CD4-positive, alpha-beta T cell (primary cell): ENCODE data around the gene PTPRF. TPM values are rescaled to one million over a fixed set of nuclear protein-coding genes. Genes with fewer than 3 reads are reported as not detected.

Experiments
- ATAC-seq: fragments of 200-7000 bp; cut with Tn5 transposase; one replicate; pipeline ENCODE4 v1.10.0; 2022; ENCODE audit warnings: mild to moderate bottlenecking; ENCODE audit not compliant: poor library complexity
- CTCF ChIA-PET: fragments of 350-600 bp; sonication (Branson Sonifier 250); formaldehyde crosslinking; loops from one replicate; lab custom pipeline; 2021; ENCODE audit warnings: antibody characterized with exemption, inconsistent platforms; lab: Charles Lee
- POLR2A ChIA-PET: fragments of 350-600 bp; sonication (Branson Sonifier 250); formaldehyde crosslinking; loops from one replicate; lab custom pipeline; 2021; ENCODE audit warnings: antibody characterized with exemption, inconsistent platforms; lab: Charles Lee
- DNase-seq, 14 experiments: peaks; one replicate each; pipeline ENCODE4 v3.0.0-alpha.2; 2013 to 2020; ENCODE audit warnings: mixed read lengths in 2 of 14
- H3K27ac ChIP-seq, 2 donors: one replicate each; pipeline versions ENCODE4 v1.5.1 to v1.7.0; 2013; ENCODE audit warnings: low read length in 2 of 2, low read depth in 1 of 2, mild to moderate bottlenecking in 1 of 2
- H3K27me3 ChIP-seq, 2 experiments: 1 replicate in 1 of 2; 2 replicates in 1 of 2; pipeline versions ENCODE4 v1.6.1 to v1.7.0; 2013; ENCODE audit warnings: low read length in 2 of 2, control low read depth in 1 of 2, mild to moderate bottlenecking in 1 of 2, moderate library complexity in 1 of 2; ENCODE audit not compliant: insufficient read depth in 2 of 2, control insufficient read depth in 1 of 2
- H3K36me3 ChIP-seq: one replicate; pipeline ENCODE4 v1.6.1; 2013; ENCODE audit warnings: low read length, control low read depth; ENCODE audit not compliant: insufficient read depth
- H3K4me1 ChIP-seq: one replicate; pipeline ENCODE4 v1.6.1; 2013; ENCODE audit warnings: low read length, control low read depth; ENCODE audit not compliant: insufficient read depth
- H3K4me3 ChIP-seq: one replicate; pipeline ENCODE4 v1.5.1; 2013; ENCODE audit warnings: mild to moderate bottlenecking, low read length, moderate library complexity
- H3K9me3 ChIP-seq, 2 experiments: 1 replicate in 1 of 2; 2 replicates in 1 of 2; pipeline versions ENCODE4 v1.6.1 to v1.7.0; 2013; ENCODE audit warnings: low read length in 2 of 2, mild to moderate bottlenecking in 2 of 2, control low read depth in 1 of 2, moderate library complexity in 1 of 2; ENCODE audit not compliant: control insufficient read depth in 1 of 2, insufficient read depth in 1 of 2
- H3K27ac Mint-ChIP-seq: one replicate; pipeline ENCODE4 v1.8.0; 2020; ENCODE audit warnings: mixed read lengths
- H3K27me3 Mint-ChIP-seq: one replicate; pipeline ENCODE4 v1.8.0; 2021; ENCODE audit warnings: mixed read lengths
- H3K36me3 Mint-ChIP-seq: one replicate; pipeline ENCODE4 v1.8.0; 2021; ENCODE audit warnings: low read depth, mixed read lengths
- H3K4me1 Mint-ChIP-seq: one replicate; pipeline ENCODE4 v1.8.0; 2021; ENCODE audit warnings: low read depth, mixed read lengths
- H3K4me3 Mint-ChIP-seq: one replicate; pipeline ENCODE4 v1.8.0; 2020; ENCODE audit warnings: mild to moderate bottlenecking, mixed read lengths
- H3K9me3 Mint-ChIP-seq: one replicate; pipeline ENCODE4 v1.8.0; 2020; ENCODE audit warnings: mixed read lengths
- intact Hi-C, 2 experiments: fragments of 100-400 bp; cut with DNase I in 1 of 2; cut with micrococcal nuclease in 1 of 2; formaldehyde crosslinking; loops; one replicate each; pipeline versions ENCODE4 v1.15.1 to v1.9.0; 2023 to 2025; cut with DNase I, micrococcal nuclease
- total RNA-seq, 174 experiments: library from RNA in 2 of 174; stranded (reverse) in 2 of 174; gene quantifications; one replicate each; pipeline ENCODE4 v1.2.3 and lab custom pipeline; 2021 to 2026
- TF ChIP-seq, protein P1 (sequence below): fragments of 200-600 bp; IDR thresholded peaks from one replicate; pipeline ENCODE4 v1.8.0; 2022; ENCODE audit warnings: antibody characterized with exemption, mild to moderate bottlenecking

The PTPRF gene
- total RNA-seq, 2 experiments from 2014 or later, result 0.14 TPM

DNA sequence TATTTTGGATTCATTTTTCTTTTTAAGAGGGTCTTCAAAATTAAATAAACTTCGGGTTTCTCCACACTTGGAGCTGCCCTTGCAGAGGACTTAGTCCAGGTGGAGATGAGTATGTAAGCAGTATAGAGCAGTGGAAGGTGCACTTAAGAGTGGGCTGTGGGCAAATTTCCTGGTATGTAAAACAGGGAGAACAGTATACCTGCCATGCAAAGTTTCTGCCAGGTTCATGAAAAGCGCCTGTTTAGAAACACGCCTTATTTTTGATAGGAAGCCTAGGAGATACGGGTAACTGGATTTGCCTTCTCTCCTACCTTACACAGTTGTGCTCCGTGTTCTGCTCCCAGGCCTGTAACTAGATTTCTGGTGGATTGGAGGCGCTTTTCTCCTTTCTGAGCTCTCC is 120.5 kb downstream of the PTPRF start:
- DNase-seq, result no peak
- Mint-ChIP-seq H3K36me3 (peaks cover 50% of the 10 kb centered on the region), H3K9me3 (no peaks in the 10 kb centered on the region), H3K4me1 (peaks cover 42% of the 10 kb centered on the region), H3K27ac (peak overlapping the region; percentile 90), H3K4me3 (peak overlapping the region; percentile 98), H3K27me3 (no peaks in the 10 kb centered on the region)
- H3K27ac ChIP-seq, result no peak overlapping the region
- ChIA-PET POLR2A (interaction anchor here (1.3 to 2.8 kb wide), 8 partner anchors 9 to 479 kb away, joined by 3 to 33 read pairs (median 10); partner anchors contain the start of genes CFAP57, EBNA1BP2, HYI and IPO13), CTCF (interaction anchor here (1.6 kb wide), 1 partner anchor 9 kb away, joined by 4 read pairs; no protein-coding TSS in a partner anchor)
- TF ChIP-seq, protein P1, sequence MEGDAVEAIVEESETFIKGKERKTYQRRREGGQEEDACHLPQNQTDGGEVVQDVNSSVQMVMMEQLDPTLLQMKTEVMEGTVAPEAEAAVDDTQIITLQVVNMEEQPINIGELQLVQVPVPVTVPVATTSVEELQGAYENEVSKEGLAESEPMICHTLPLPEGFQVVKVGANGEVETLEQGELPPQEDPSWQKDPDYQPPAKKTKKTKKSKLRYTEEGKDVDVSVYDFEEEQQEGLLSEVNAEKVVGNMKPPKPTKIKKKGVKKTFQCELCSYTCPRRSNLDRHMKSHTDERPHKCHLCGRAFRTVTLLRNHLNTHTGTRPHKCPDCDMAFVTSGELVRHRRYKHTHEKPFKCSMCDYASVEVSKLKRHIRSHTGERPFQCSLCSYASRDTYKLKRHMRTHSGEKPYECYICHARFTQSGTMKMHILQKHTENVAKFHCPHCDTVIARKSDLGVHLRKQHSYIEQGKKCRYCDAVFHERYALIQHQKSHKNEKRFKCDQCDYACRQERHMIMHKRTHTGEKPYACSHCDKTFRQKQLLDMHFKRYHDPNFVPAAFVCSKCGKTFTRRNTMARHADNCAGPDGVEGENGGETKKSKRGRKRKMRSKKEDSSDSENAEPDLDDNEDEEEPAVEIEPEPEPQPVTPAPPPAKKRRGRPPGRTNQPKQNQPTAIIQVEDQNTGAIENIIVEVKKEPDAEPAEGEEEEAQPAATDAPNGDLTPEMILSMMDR, result no peak
- no peak for ATAC-seq
- peaks cover 32% of the 10 kb centered on the region for H3K4me1 ChIP-seq
- intact Hi-C loops, result loop anchor here (5.0 to 10.0 kb wide), 4 partner anchors 124 to 884 kb away; partner anchors contain the start of genes C1orf50 (in 1 of the 2), ERI3 (in 1 of the 2), P3H1 (in 1 of the 2) and SLC6A9 (in 1 of the 2)
- peaks cover 31% of the 10 kb centered on the region for H3K36me3 ChIP-seq
- H3K9me3 ChIP-seq, result no peaks in the 10 kb centered on the region
- H3K27me3 ChIP-seq, result no peaks in the 10 kb centered on the region
- peak overlapping the region; percentile 91 for H3K4me3 ChIP-seq

- ChIA-PET CTCF (interaction anchor here (1.1 to 1.6 kb wide), 2 partner anchors 8 to 97 kb away, joined by 3 to 4 read pairs; no protein-coding TSS in a partner anchor), POLR2A (interaction anchor here (2.6 to 2.8 kb wide), 2 partner anchors 55 to 198 kb away, joined by 15 to 33 read pairs; partner anchors contain the start of genes HYI and ST3GAL3)
- no peaks in the 10 kb centered on the region for H3K9me3 ChIP-seq
- peaks cover 37% of the 10 kb centered on the region for H3K36me3 ChIP-seq
- Mint-ChIP-seq H3K4me3 (peak overlapping the region; percentile 98), H3K27ac (peak overlapping the region; percentile 90), H3K27me3 (no peaks in the 10 kb centered on the region), H3K9me3 (no peaks in the 10 kb centered on the region), H3K4me1 (peaks cover 42% of the 10 kb centered on the region), H3K36me3 (peaks cover 57% of the 10 kb centered on the region)
- intact Hi-C loops, result loop anchor here (5.0 to 10.0 kb wide), 4 partner anchors 125 to 885 kb away; partner anchors contain the start of genes C1orf50 (in 1 of the 2), ERI3 (in 1 of the 2), P3H1 (in 1 of the 2) and SLC6A9 (in 1 of the 2)
- ATAC-seq (no peak), DNase-seq (no peak)
- H3K27ac ChIP-seq, result no peak overlapping the region
- TF ChIP-seq, protein P1, result no peak
- no peak overlapping the region for H3K4me3 ChIP-seq
- H3K27me3 ChIP-seq, result no peaks in the 10 kb centered on the region
- peaks cover 32% of the 10 kb centered on the region for H3K4me1 ChIP-seq
Measured at GRCh38 chr1:43651902-43652301, 121.2 kb downstream of the PTPRF start.

- ChIA-PET CTCF (no interaction called here), POLR2A (no interaction called here)
- no peaks in the 10 kb centered on the region for H3K9me3 Mint-ChIP-seq
- H3K27me3 ChIP-seq, result no peaks in the 10 kb centered on the region
- H3K27ac Mint-ChIP-seq, result peak overlapping the region; percentile 1
- H3K4me1 ChIP-seq, result peaks cover 32% of the 10 kb centered on the region
- no peaks in the 10 kb centered on the region for H3K27me3 Mint-ChIP-seq
- no peaks in the 10 kb centered on the region for H3K9me3 ChIP-seq
- H3K4me3 ChIP-seq, result no peak overlapping the region
- intact Hi-C loops, result loop anchor here (5.0 to 10.0 kb wide), 4 partner anchors 126 to 886 kb away; partner anchors contain the start of genes C1orf50 (in 1 of the 2), ERI3 (in 1 of the 2), P3H1 (in 1 of the 2) and SLC6A9 (in 1 of the 2)
- TF ChIP-seq, protein P1, result no peak
- H3K4me1 Mint-ChIP-seq, result peaks cover 42% of the 10 kb centered on the region
- ATAC-seq (no peak), DNase-seq (peak in 2 of 14 experiments; percentile 23 to 24)
- H3K4me3 Mint-ChIP-seq, result peak overlapping the region; percentile 74
- H3K36me3 Mint-ChIP-seq, result peaks cover 71% of the 10 kb centered on the region
- H3K36me3 ChIP-seq, result peaks cover 48% of the 10 kb centered on the region
- H3K27ac ChIP-seq, result no peak overlapping the region
Measured at GRCh38 chr1:43653339-43653738, 122.7 kb downstream of the PTPRF start.
